ENCODE results near the gene CLTCL1. TPM values are rescaled to one million over a fixed set of nuclear protein-coding genes. Genes with fewer than 3 reads are reported as not detected.
A peak's percentile ranks its signal among the peaks of the same experiment; 100 is the strongest.
"Not testable (repeated sequence)": the region's sequence is repeated elsewhere in the genome, so short reads cannot be mapped to it uniquely, and the experiment has no call there.

CLTCL1 gene
- total RNA-seq, 3 donors from 2014 or later, result 0.16 to 0.33 (median 0.18) TPM

- Mint-ChIP-seq H3K27me3 (ENCODE audit: low read depth) (peaks cover 47% of the 10 kb centered on the region), H3K36me3 (ENCODE audit: insufficient read depth) (peaks cover 4% of the 10 kb centered on the region), H3K4me1 (ENCODE audit: low read depth) (peaks cover 31% of the 10 kb centered on the region), H3K4me3 (peak overlapping the region; percentile 50), H3K9me3 (no peaks in the 10 kb centered on the region)
- DNase-seq (no peak), ATAC-seq (no peak)
Observed at GRCh38 chr22:19169002-19169946, 122.2 kb downstream of the CLTCL1 start.

GRCh38 chr22:19168088-19168890 lies 123.2 kb downstream of the CLTCL1 start:
- Mint-ChIP-seq H3K4me1 (ENCODE audit: low read depth) (peaks cover 24% of the 10 kb centered on the region), H3K9me3 (no peaks in the 10 kb centered on the region), H3K36me3 (ENCODE audit: insufficient read depth) (peaks cover 4% of the 10 kb centered on the region), H3K4me3 (no peak overlapping the region), H3K27me3 (ENCODE audit: low read depth) (peaks cover 49% of the 10 kb centered on the region)
- ATAC-seq (no peak), DNase-seq (no peak)

GRCh38 chr22:19167106-19167869 lies 124.2 kb downstream of the CLTCL1 start:
- Mint-ChIP-seq H3K36me3 (ENCODE audit: insufficient read depth) (no peaks in the 10 kb centered on the region), H3K4me1 (ENCODE audit: low read depth) (peaks cover 15% of the 10 kb centered on the region), H3K27me3 (ENCODE audit: low read depth) (peaks cover 49% of the 10 kb centered on the region), H3K9me3 (no peaks in the 10 kb centered on the region), H3K4me3 (no peak overlapping the region)
- DNase-seq (no peak), ATAC-seq (no peak)

GRCh38 chr22:19166421-19166820 lies 125.1 kb downstream of the CLTCL1 start:
- peaks cover 51% of the 10 kb centered on the region for H3K27me3 Mint-ChIP-seq (ENCODE audit: low read depth)
- no peaks in the 10 kb centered on the region for H3K36me3 Mint-ChIP-seq (ENCODE audit: insufficient read depth)
- DNase-seq (no peak), ATAC-seq (no peak)
- H3K9me3 Mint-ChIP-seq, result no peaks in the 10 kb centered on the region
- H3K4me1 Mint-ChIP-seq (ENCODE audit: low read depth), result peaks cover 13% of the 10 kb centered on the region
- H3K4me3 Mint-ChIP-seq, result no peak overlapping the region

- H3K36me3 Mint-ChIP-seq (ENCODE audit: insufficient read depth), result no peaks in the 10 kb centered on the region
- no peak for DNase-seq
- peaks cover 47% of the 10 kb centered on the region for H3K27me3 Mint-ChIP-seq (ENCODE audit: low read depth)
- H3K4me3 Mint-ChIP-seq, result no peak overlapping the region
- ATAC-seq, result no peak
- H3K4me1 Mint-ChIP-seq (ENCODE audit: low read depth), result peaks cover 4% of the 10 kb centered on the region
- no peaks in the 10 kb centered on the region for H3K9me3 Mint-ChIP-seq
Observed at GRCh38 chr22:19164425-19164824, 127.1 kb downstream of the CLTCL1 start.

GRCh38 chr22:19158649-19159048 lies 132.9 kb downstream of the CLTCL1 start:
- not testable (repeated sequence) for H3K4me3 Mint-ChIP-seq; DNase-seq; H3K4me1 Mint-ChIP-seq (ENCODE audit: low read depth); H3K9me3 Mint-ChIP-seq; ATAC-seq; H3K36me3 Mint-ChIP-seq (ENCODE audit: insufficient read depth)
- peaks cover 29% of the 10 kb centered on the region for H3K27me3 Mint-ChIP-seq (ENCODE audit: low read depth)

GRCh38 chr22:19156109-19156508 lies 135.4 kb downstream of the CLTCL1 start:
- not testable (repeated sequence) for ATAC-seq

GRCh38 chr22:19152942-19153883 lies 138.3 kb downstream of the CLTCL1 start:
- Mint-ChIP-seq H3K4me1 (ENCODE audit: low read depth) (peaks cover 7% of the 10 kb centered on the region), H3K27me3 (ENCODE audit: low read depth) (peaks cover 50% of the 10 kb centered on the region), H3K4me3 (no peak overlapping the region), H3K9me3 (no peaks in the 10 kb centered on the region), H3K36me3 (ENCODE audit: insufficient read depth) (no peaks in the 10 kb centered on the region)
- ATAC-seq (no peak), DNase-seq (no peak)

More at GRCh38 chr22:19156109-19156508, 135.4 kb downstream of the CLTCL1 start:
- not testable (repeated sequence) for DNase-seq; H3K4me3 Mint-ChIP-seq; H3K9me3 Mint-ChIP-seq; H3K4me1 Mint-ChIP-seq (ENCODE audit: low read depth); H3K36me3 Mint-ChIP-seq (ENCODE audit: insufficient read depth)
- peaks cover 45% of the 10 kb centered on the region for H3K27me3 Mint-ChIP-seq (ENCODE audit: low read depth)

- DNase-seq (no peak), ATAC-seq (no peak)
- Mint-ChIP-seq H3K27me3 (ENCODE audit: low read depth) (peaks cover 52% of the 10 kb centered on the region), H3K36me3 (ENCODE audit: insufficient read depth) (no peaks in the 10 kb centered on the region), H3K4me1 (ENCODE audit: low read depth) (peaks cover 7% of the 10 kb centered on the region), H3K9me3 (no peaks in the 10 kb centered on the region), H3K4me3 (peak overlapping the region; percentile 71)
Observed at GRCh38 chr22:19151329-19152191, 140.0 kb downstream of the CLTCL1 start.

- H3K36me3 Mint-ChIP-seq (ENCODE audit: insufficient read depth), result no peaks in the 10 kb centered on the region
- no peak for DNase-seq
- no peaks in the 10 kb centered on the region for H3K9me3 Mint-ChIP-seq
- peaks cover 7% of the 10 kb centered on the region for H3K4me1 Mint-ChIP-seq (ENCODE audit: low read depth)
- no peak for ATAC-seq
- H3K27me3 Mint-ChIP-seq (ENCODE audit: low read depth), result peaks cover 50% of the 10 kb centered on the region
- peak overlapping the region; percentile 71 for H3K4me3 Mint-ChIP-seq
Observed at GRCh38 chr22:19150482-19151328, 140.8 kb downstream of the CLTCL1 start.

GRCh38 chr22:19149991-19150390 lies 141.5 kb downstream of the CLTCL1 start, which contains the start of gene GSC2:
TSS of gene GSC2 (minus strand) at chr22:19150292. CDS start at chr22:19150283, 9 bp downstream.
- DNase-seq (no peak), ATAC-seq (peak in 1 of 2 donors; percentile 44)
- H3K9me3 Mint-ChIP-seq, result no peaks in the 10 kb centered on the region
- peaks cover 7% of the 10 kb centered on the region for H3K4me1 Mint-ChIP-seq (ENCODE audit: low read depth)
- no peaks in the 10 kb centered on the region for H3K36me3 Mint-ChIP-seq (ENCODE audit: insufficient read depth)
- H3K4me3 Mint-ChIP-seq, result peak within 1 kb of the TSS; percentile 71
- peaks cover 48% of the 10 kb centered on the region for H3K27me3 Mint-ChIP-seq (ENCODE audit: low read depth)

Data from activated T-cell treated with anti-CD3 and anti-CD28 coated beads, Interleukin-2, amount 50 U/mL, for 4 hours (primary cell).